GM21515 (cell line): ENCODE data around the gene SEC22A.
"Not testable (repeated sequence)": the region's sequence is repeated elsewhere in the genome, so short reads cannot be mapped to it uniquely, and the experiment has no call there.

ENCODE experiments used
- ATAC-seq: cut with Tn5 transposase; IDR thresholded peaks from one replicate; pipeline ENCODE4 v1.9.1; 2021; ENCODE audit not compliant: unreplicated experiment

SEC22A gene

DNA sequence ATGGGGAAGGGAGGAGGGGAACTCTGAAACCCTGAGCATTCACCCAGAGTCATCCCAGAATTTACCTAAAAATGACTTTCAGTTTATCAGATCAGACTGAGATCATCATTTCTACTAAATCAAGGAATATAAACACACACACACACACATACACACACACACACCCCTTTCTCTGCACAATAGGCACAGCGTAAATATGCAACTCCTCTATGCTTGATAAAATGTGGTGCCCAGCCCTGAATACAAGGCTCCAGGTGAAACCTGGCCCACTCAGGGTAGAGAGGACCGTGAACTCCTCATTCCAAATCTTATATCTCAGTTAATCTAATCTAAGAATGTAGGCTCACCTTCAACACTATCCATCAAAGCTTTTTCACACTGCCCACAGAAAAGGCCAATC lies 31.8 kb upstream of the SEC22A start:
- ATAC-seq, result no peak

DNA sequence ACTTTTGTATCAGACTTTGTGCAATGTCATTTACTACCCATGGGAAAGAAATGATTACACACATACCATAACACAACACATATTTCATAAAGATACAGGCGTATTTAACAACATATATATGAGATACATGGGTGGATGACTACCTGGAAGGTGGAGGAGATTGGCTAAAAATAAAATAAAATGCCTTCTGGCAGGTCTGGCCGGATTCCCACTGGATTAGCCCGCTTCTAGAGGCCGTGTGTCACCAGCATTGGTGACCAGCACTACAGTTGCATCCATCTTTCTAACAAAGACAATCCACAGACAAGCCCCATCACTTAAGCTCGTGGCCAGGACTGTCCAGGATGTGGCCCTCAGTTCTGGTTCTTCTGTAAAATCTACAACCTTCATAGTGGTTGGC lies 21.0 kb upstream of the SEC22A start:
- ATAC-seq, result no peak

- ATAC-seq, result no peak
Observed at GRCh38 chr3:123186695-123187094, 15.0 kb upstream of the SEC22A start.

DNA sequence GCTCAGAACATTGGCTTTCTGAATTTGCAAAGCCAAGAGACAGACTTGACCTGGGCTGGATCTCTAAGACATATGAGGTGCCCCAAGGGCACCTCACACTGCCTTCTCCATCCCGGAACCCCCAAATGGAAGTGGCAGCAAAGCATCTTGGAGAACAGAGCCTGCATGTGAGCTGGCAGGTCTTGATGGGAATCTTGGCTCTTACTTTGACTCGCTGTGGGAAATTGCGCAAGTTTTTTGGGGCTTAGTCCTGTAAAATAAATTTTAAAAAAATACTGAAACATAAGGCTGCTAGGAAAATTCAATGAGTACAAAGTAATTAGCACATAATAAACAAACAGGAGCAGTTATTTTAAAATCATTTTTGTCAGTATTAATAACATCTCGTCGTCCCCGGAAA lies 13.7 kb upstream of the SEC22A start:
- no peak for ATAC-seq

GRCh38 chr3:123193448-123194101 lies 8.2 kb upstream of the SEC22A start:
- no peak for ATAC-seq

DNA sequence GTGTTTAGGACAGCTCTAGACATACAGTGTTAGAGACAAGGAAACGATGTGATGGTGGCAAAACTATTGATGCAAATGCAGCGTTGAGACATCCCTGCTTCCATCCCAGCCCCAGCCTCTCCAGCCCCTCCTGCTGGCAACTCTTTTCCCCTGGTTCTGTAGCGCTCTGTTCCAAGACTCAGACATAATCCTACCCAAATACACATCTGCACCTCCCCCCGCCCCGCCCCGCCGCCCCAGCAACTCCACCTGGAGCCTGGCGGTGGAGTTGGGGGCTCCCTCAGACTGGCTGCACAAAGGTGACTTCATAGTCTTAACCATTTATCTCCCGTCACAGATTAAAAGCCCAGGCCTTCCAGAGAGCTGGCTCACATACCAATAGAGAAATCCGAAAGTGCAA lies 7.2 kb upstream of the SEC22A start:
- no peak for ATAC-seq

- no peak for ATAC-seq
Observed at GRCh38 chr3:123198372-123198771, 3.4 kb upstream of the SEC22A start.

- ATAC-seq, result no peak
Observed at GRCh38 chr3:123201223-123201556, 553 bp upstream of the SEC22A start.

DNA sequence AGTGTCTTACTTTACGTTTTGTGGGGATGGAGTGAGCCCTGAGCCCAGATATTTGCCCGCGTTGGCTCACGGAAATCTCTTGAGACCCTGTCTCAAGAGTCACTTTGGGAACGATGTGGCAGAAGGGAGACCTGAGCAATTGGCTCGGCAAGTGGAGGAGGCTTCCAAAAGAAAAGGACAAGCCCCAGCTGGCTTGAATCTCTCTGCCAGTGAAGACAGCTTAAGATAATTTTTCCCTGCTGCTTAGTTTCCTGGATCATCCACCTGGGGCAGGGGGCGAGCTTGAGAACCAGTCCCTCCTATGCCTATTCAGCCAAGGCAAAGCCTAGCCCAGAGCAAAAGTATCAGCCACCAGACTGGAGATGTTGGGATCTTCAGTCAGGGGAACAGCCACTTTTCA lies 708 bp downstream of the SEC22A start:
- ATAC-seq, result no peak

GRCh38 chr3:123218990-123219389 lies 17.2 kb downstream of the SEC22A start:
- no peak for ATAC-seq

GRCh38 chr3:123221369-123221768 lies 19.6 kb downstream of the SEC22A start:
- ATAC-seq, result not testable (repeated sequence)

DNA sequence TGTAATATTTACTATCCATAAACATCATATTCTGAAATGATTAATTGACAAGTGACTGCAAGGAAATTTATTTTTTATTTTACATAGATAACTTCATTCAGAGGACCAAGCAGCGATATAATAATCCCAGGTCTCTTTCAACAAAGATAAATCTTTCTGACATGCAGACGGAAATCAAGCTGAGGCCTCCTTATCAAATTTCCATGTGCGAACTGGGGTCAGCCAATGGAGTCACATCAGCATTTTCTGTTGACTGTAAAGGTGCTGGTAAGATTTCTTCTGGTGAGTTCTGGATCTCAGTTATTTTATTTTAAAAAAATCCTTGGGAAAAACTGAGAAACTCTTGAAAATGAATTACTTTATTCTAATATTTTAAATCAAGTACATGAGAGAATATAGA lies 23.3 kb downstream of the SEC22A start:
- no peak for ATAC-seq

DNA sequence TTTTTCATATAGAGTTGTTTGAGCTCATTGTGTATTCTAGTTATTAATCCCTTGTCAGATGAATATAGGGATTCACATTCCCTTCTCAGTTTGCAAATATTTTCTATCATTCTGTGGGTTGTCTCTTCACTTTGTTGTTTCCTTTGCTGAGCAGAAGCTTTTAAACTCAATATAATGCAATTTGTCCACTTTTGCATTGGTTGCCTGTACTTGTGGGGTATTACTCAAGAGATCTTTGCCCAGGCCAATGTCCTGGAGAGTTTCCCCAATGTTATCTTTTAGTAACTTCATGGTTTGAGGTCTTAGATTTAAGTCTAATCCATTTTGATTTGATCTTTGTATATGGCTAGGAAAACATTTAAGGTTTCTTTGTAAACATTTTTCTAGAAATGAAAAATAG lies 24.8 kb downstream of the SEC22A start:
- ATAC-seq, result no peak

DNA sequence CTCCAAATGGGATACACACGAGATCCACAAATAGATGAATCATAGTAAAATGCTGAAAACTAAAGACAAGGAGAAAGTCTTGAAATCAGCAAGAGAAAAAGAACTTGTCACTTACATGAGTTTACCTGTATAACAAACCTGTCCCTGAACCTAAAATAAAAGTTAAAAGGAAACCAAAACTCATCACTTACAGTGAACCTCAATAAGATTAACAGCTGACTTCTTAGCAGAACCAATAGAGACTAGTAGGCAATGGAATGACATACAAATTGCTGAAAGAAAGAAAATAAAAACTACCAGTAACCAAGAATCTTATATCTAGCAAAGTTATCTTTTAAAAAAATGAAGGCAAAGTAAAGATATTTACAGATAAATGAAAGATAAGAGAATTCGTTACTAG lies 27.4 kb downstream of the SEC22A start:
- ATAC-seq, result no peak

DNA sequence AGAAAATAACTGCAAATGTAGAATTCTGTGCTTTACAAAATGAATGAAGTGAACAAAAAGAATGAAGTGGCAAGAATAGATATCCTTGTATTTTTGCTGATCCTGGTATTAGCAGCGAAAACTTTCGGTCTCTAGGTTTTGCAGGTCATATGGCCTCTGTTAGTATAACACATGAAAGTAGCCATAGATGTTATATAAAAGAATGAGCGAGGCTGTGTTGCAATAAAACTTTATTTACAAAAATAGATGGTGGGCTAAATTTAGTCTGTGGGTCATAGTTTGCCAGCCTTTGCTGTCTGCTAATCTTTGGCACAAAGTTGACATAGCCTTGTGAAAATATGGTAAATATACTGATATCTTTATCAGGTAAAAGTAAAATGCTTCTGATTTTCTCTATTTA lies 35.2 kb downstream of the SEC22A start:
- no peak for ATAC-seq

DNA sequence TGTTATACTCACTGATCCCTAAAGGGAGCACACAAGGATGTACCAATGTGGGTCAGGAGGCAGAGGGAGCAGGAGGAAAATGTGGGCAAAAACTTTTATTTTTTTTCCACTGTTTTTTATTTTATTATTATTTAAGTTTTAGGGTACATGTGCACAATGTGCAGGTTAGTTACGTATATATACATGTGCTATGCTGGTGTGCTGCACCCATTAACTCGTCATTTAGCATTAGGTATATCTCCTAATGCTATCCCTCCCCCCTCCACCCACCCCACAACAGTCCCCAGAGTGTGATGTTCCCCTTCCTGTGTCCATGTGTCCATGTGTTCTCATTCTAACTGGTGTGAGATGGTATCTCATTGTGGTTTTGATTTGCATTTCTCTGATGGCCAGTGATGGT lies 37.4 kb downstream of the SEC22A start:
- ATAC-seq, result not testable (repeated sequence)

DNA sequence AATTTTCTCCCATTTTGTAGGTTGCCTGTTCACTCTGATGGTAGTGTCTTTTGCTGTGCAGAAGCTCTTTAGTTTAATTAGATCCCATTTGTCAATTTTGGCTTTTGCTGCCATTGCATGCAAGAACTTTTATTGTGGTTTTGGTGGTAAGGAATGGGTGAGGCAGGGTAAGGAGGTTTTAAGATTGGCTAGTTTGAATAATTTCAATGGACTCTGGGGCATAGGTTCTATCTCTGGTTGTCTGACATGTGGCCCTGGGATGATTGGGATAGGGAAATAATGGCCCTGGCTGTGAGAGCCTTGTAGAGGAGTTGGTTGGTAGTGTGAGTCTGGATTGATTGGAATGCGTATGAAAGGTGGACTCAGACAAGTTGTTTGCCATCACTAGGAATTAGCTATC lies 38.0 kb downstream of the SEC22A start:
- ATAC-seq, result no peak

- ATAC-seq, result no peak
Observed at GRCh38 chr3:123244128-123244527, 42.4 kb downstream of the SEC22A start.

GRCh38 chr3:123246866-123247265 lies 45.1 kb downstream of the SEC22A start:
- ATAC-seq, result no peak

GRCh38 chr3:123256256-123256655 lies 54.5 kb downstream of the SEC22A start:
- no peak for ATAC-seq

- ATAC-seq, result no peak
Observed at GRCh38 chr3:123258359-123258758, 56.6 kb downstream of the SEC22A start.

GRCh38 chr3:123258811-123259420 lies 57.2 kb downstream of the SEC22A start:
- ATAC-seq, result no peak

- no peak for ATAC-seq
Observed at GRCh38 chr3:123261666-123262065, 59.9 kb downstream of the SEC22A start.
